Left hindlimb (tissue), 1 donor: ENCODE results near the gene TXLNA.
"Not testable (repeated sequence)": the region's sequence is repeated elsewhere in the genome, so short reads cannot be mapped to it uniquely, and the experiment has no call there.

Experiments used
- DNase-seq: peaks from one replicate; pipeline ENCODE4 v3.0.0-alpha.2; 2018

Gene TXLNA

GRCh38 chr1:32179443-32180185 lies at the start of gene TXLNA:
Gene TXLNA (plus strand): TSS chr1:32179675. CDS start chr1:32180346, 671 bp downstream.
- DNase-seq, result peak; percentile 97

DNA sequence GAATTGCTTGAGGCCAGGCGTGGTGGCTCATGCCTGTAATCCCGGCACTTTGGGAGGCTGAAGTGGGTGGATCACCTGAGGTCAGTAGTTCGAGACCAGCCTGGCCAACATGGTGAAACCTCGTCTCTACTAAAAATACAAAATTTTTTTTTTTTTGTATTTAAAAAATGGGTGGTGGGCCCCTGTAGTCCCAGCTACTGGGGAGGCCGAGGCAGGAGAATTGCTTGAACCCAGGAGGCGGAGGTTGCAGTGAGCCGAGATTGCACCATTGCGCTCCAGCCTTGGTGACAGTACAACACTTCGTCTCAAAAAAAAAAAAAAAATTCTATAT lies 45.6 kb upstream of the TXLNA start:
- not testable (repeated sequence) for DNase-seq

DNA sequence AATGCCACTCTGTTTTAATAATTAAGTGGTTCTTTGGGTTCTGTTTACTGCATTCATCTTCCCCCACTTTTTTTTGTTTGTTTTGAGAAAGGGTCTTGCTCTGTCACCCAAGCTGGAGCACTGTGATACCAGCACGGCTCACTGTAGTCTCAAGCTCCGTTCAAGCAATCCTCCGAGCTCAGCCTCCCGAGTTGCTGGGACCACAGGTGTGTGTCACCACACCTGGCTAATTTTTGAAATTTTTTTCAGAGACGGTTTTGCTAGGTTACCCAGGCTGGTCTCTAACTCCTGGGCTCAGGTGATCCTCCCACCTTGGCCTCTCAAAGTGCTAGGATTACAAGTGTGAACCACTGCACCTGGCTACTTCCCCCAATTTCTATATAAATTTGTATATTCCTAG lies 42.4 kb upstream of the TXLNA start:
- no peak for DNase-seq

DNA sequence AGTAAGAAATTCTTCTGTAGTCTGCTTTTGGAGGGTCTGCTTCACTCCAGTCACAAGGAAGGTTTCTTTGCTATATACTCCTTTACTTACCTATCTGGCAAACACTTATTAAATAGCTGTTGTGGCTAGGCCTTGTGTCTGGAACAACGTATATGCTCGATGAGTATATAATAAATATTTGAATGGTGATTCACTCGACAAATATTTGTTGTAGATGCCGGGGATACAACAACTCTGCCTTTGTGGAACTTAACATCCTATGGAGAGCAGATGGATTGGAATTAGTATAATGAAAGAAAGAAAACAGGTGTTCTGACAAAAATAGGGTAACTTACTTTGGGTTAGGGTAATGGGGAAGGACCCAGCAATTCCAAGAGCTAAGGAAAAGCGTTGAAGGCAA lies 40.5 kb upstream of the TXLNA start:
- DNase-seq, result no peak

GRCh38 chr1:32142446-32143301 lies 36.8 kb upstream of the TXLNA start:
- peak; percentile 83 for DNase-seq

DNA sequence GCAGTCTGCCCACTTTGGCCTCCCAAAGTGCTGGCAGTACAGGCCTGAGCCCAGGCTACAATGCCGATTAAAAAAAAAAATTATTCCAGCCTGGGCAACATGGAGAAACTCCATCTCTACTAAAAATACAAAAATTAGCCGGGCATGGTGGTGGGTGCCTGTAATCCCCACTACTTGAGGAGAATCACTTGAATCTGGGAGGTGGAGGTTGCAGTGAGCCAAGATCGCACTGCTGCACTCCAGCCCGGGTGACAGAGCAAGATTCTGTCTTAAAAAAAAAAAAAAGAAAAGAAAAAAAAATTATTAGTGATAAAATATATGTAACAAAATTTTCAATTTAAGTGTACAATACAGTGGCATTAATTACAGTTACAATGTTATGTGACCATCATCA lies 36.2 kb upstream of the TXLNA start:
- DNase-seq, result not testable (repeated sequence)

- no peak for DNase-seq
Measured at GRCh38 chr1:32144033-32144432, 35.4 kb upstream of the TXLNA start.

DNA sequence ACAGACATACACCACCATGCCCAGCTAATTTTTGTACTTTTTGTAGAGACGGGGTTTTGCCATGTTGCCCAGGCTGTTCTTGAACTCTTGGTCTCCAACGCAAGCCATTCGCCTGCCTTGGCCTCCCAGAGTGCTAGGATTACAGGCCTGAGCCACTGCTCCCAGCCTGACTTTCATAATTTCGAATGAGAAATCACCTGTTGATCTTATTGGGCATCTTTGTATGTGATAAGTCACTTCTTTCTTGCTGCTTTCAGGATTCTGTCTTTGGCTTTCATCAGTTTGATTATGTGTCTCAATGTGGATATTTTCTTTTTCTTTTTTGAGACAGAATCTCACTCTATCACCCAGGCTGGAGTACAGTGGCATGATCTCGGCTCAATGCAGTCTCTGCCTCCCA lies 31.7 kb upstream of the TXLNA start:
- not testable (repeated sequence) for DNase-seq

DNA sequence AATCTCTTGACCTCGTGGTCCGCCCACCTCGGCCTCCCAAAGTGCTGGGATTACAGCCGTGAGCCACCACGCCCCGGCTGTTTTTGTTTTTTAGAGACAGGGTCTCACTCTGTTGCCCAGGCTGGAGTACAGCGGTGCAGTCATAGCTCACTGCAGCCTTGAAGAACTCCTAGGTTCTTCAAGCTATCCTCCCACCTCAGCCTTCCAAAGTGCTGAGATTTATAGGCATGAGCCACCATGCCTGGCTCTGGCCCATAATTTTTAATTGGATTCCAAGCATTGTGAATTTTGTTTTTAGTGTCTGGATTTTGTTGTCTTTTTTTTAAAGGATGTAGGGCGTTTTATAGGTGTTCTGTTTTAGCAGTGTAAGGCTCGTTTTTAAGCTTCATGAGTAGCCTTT lies 28.6 kb upstream of the TXLNA start:
- DNase-seq, result no peak

GRCh38 chr1:32151319-32151787 lies 28.1 kb upstream of the TXLNA start:
- peak; percentile 48 for DNase-seq

DNA sequence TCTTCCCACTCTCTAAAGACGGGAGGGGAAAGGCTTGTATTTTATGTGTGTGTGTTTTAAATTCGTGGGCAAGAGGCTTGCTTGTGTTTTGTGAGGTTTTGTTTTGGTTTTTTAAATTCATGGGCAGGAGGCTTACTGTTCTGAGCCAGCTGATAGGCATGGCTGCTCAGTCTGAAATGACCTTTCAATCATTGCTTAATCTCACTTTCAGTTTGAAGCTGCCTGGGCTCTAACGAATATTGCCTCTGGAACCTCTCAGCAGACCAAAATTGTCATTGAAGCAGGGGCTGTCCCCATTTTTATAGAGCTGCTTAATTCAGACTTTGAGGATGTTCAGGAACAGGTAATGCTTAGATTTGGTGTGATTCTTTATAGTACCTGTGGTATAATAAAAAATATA lies 20.3 kb upstream of the TXLNA start:
- no peak for DNase-seq

GRCh38 chr1:32163405-32163804 lies 16.1 kb upstream of the TXLNA start:
- no peak for DNase-seq

DNA sequence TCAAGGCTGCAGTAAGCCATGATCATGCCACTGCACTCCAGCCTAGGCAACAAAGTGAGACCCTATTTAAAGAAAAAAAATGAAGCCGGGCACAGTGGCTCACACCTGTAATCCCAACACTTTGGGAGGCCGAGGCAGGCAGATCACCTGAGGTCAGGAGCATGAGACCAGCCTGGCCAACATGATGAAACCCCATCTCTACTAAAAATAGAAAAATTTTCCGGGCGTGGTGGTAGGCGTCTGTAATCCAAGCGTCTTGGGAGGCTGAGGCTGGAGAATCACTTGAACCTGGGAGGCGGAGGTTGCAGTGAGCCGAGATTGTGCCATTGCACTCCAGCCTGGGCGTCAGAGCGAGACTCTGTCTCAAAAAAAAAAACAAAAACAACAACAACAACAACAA lies 13.8 kb upstream of the TXLNA start:
- not testable (repeated sequence) for DNase-seq

GRCh38 chr1:32170991-32171390 lies 8.5 kb upstream of the TXLNA start:
- DNase-seq, result no peak

GRCh38 chr1:32172621-32173245 lies 6.7 kb upstream of the TXLNA start:
- no peak for DNase-seq

GRCh38 chr1:32178380-32179192 lies 889 bp upstream of the TXLNA start:
- no peak for DNase-seq

DNA sequence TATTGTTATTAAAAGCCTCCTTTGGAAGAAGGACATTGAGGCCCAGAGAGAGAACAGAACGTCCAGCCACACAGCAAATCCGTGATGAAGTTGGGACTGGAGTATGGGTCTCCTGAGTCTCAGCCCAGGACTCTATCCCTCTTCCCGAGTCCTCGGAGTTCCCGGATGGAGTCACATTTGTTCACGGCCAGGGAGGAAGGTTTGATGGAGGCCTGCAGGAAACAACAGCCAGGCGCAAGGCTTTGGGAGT lies 357 bp upstream of the TXLNA start:
- DNase-seq, result no peak

DNA sequence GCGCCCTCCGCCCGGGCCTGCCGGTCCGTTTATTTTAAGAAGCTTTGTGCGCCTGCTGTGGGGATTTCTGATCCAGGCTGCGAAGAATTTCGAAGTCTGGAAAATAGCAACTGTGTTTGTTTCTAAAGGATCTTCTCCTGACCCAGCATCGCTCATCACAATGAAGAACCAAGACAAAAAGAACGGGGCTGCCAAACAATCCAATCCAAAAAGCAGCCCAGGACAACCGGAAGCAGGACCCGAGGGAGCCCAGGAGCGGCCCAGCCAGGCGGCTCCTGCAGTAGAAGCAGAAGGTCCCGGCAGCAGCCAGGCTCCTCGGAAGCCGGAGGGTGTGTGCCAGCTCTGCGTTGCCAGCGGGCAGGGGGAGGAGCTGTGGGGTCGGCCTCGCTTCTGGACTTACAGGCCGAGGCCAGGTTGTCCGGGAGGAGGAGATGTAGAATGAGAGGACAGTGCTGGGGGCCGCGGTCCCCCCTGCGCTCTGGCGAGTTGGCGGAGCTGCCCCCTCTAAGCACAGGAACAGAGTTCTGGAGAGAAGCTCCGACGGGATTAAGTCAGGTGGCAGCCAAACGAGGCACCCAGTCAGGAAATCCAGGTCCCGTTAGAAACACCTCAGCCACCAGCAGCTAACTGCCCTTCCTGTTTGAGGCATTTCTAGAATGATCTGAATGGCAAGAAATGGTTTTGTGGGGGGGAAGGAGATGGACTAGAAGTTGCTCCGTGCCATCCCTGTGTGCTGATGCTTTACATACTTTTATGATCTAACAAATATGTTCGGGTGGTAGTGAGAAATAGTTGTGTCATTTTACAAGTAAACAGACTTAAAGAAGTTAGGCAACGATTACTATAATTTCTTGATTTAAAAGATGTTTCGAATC lies 948 bp downstream of the TXLNA start:
- DNase-seq, result peak; percentile 73

DNA sequence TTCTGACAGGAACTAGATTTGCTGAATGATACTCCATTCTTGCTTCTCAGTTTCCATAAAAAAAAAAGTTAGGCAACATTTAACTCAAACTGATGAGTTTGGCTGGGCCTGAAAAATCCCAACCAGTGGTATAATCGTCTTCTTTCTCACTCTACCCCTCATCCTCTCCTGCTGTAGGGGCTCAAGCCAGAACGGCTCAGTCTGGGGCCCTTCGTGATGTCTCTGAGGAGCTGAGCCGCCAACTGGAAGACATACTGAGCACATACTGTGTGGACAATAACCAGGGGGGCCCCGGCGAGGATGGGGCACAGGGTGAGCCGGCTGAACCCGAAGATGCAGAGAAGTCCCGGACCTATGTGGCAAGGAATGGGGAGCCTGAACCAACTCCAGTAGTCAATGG lies 1.6 kb downstream of the TXLNA start:
- no peak for DNase-seq

GRCh38 chr1:32181563-32181962 lies 2.1 kb downstream of the TXLNA start:
- DNase-seq, result no peak

DNA sequence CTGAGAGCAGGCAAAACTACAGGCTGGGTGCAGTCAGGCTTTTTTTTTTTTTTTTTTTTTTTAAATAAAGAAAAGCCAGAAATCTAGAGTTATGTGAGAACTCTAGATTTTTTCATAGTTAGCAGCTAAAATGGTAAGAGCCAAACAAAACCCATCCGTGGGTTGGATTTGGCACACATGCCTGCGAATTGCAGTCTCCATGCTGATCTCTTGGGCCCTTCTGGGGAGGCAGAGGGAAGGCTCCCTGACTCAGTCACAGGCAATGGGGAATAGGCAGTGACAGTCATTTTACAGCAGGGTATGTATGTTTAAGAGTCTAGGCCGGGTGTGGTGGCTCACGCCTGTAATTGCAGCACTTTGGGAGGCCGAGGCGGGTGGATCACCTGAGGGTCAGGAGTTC lies 2.6 kb downstream of the TXLNA start:
- no peak for DNase-seq

DNA sequence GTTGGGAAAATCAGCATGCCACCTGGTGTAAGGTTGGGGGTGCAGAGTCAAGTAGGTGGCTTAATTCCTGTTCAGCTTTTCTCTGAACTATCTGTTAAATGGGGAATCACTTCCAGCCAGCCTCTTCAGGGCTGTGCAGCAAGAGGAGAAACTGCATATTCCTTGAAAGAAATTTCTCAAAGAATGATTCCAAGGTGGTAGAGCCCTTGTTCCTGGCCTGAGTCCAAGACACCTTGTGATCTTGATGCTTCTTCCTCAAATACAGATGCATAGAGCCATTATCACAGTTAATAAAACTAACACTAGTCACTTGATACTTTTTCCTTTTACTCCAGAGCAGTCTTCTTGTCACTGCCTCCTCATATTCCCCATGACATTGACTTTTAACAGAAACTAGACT lies 5.2 kb downstream of the TXLNA start:
- DNase-seq, result no peak
